Tibial artery (tissue), 4 donors: ENCODE results near the gene CBY1.

Experiments used
- DNase-seq, 2 donors: peaks; one replicate each; pipeline ENCODE4 v3.0.0-alpha.2; 2019
- H3K27ac ChIP-seq, 2 donors: fragments of 200-600 bp; sonication (generic) in 1 of 2; 1 replicate in 1 of 2; 2 replicates in 1 of 2; pipeline ENCODE4 v1.5.1; 2018 to 2019; ENCODE audit warnings: mild to moderate bottlenecking in 1 of 2
- H3K27me3 ChIP-seq, 2 donors: fragments of 200-600 bp; sonication (generic) in 1 of 2; one replicate each; pipeline versions ENCODE4 v1.5.1 to v1.6.0; 2016 to 2019
- H3K36me3 ChIP-seq, 3 donors: fragments of 200-600 bp; sonication (generic) in 2 of 3; one replicate each; pipeline ENCODE4 v1.5.1; 2016 to 2019; ENCODE audit warnings: mild to moderate bottlenecking in 2 of 3
- H3K4me1 ChIP-seq, 4 donors: fragments of 200-600 bp; sonication (generic) in 2 of 4; 1 replicate in 3 of 4; 2 replicates in 1 of 4; pipeline ENCODE4 v1.5.1; 2016 to 2019
- H3K4me3 ChIP-seq, 2 donors: fragments of 200-600 bp; sonication (generic) in 1 of 2; 1 replicate in 1 of 2; 2 replicates in 1 of 2; pipeline ENCODE4 v1.5.1; 2018 to 2019; ENCODE audit warnings: mild to moderate bottlenecking in 2 of 2
- H3K9me3 ChIP-seq, 3 donors: fragments of 200-600 bp; sonication (generic) in 1 of 3; one replicate each; pipeline ENCODE4 v1.5.1; 2016 to 2019
- CTCF ChIP-seq, 2 experiments: fragments of 200-600 bp in 1 of 2; fragments of 450-650 bp in 1 of 2; IDR thresholded peaks; one replicate each; pipeline ENCODE4 v1.5.1; 2017 to 2019; ENCODE audit warnings: antibody characterized with exemption in 2 of 2, mild to moderate bottlenecking in 1 of 2, moderate library complexity in 1 of 2
- intact Hi-C: fragments of 100-400 bp; cut with DNase I; formaldehyde crosslinking; loops from one replicate; pipeline ENCODE4 v1.15.0; 2023; ENCODE audit warnings: low total_unique reads

The CBY1 gene

GRCh38 chr22:38681582-38682335, 25.3 kb downstream of the CBY1 start, which contains the start of gene TOMM22:
TSS of gene TOMM22 (plus strand) at chr22:38681957. CDS start at chr22:38681979, 22 bp downstream.
- intact Hi-C loops, result no loop called here
- DNase-seq, result peak; percentile 82 to 91
- H3K4me1 ChIP-seq, result peaks cover 0 to 18% (median 9%) of the 10 kb centered on the region in 4 donors
- no peaks in the 10 kb centered on the region for H3K9me3 ChIP-seq
- peak within 1 kb of the TSS; percentile 60 to 69 for H3K27ac ChIP-seq
- peak in 1 of 2 experiments; percentile 56 for TF ChIP-seq CTCF (IDR thresholded peaks at IDR 0.05)
- H3K27me3 ChIP-seq, result no peaks in the 10 kb centered on the region
- H3K36me3 ChIP-seq, result peaks cover 20 to 38% (median 31%) of the 10 kb centered on the region in 3 donors
- peak within 1 kb of the TSS; percentile 84 to 86 for H3K4me3 ChIP-seq

- Histone ChIP-seq H3K27ac (no peak overlapping the region), H3K4me3 (no peak overlapping the region), H3K4me1 (peaks cover 0 to 18% (median 9%) of the 10 kb centered on the region in 4 donors), H3K27me3 (no peaks in the 10 kb centered on the region), H3K9me3 (no peaks in the 10 kb centered on the region), H3K36me3 (peaks cover 48 to 68% (median 59%) of the 10 kb centered on the region in 3 donors)
- intact Hi-C loops, result no loop called here
- TF ChIP-seq CTCF (IDR thresholded peaks at IDR 0.05), result no peak
- DNase-seq, result no peak
Measured at GRCh38 chr22:38684895-38685294, 28.5 kb downstream of the CBY1 start.

GRCh38 chr22:38685761-38686160, 29.3 kb downstream of the CBY1 start:
- Histone ChIP-seq H3K36me3 (peaks cover 48 to 77% (median 63%) of the 10 kb centered on the region in 3 donors), H3K4me3 (no peak overlapping the region), H3K9me3 (no peaks in the 10 kb centered on the region), H3K4me1 (peaks cover 0 to 18% (median 9%) of the 10 kb centered on the region in 4 donors), H3K27me3 (no peaks in the 10 kb centered on the region), H3K27ac (no peak overlapping the region)
- TF ChIP-seq CTCF (IDR thresholded peaks at IDR 0.05), result no peak
- intact Hi-C loops, result no loop called here
- no peak for DNase-seq

- DNase-seq, result no peak
- Histone ChIP-seq H3K27me3 (no peaks in the 10 kb centered on the region), H3K4me3 (no peak overlapping the region), H3K9me3 (no peaks in the 10 kb centered on the region), H3K36me3 (peaks cover 34 to 82% (median 62%) of the 10 kb centered on the region in 3 donors), H3K27ac (no peak overlapping the region), H3K4me1 (peaks cover 0 to 12% (median 0%) of the 10 kb centered on the region in 4 donors)
- intact Hi-C loops, result no loop called here
- TF ChIP-seq CTCF (IDR thresholded peaks at IDR 0.05), result no peak
Measured at GRCh38 chr22:38689651-38690050, 33.2 kb downstream of the CBY1 start.

- TF ChIP-seq CTCF (IDR thresholded peaks at IDR 0.05), result no peak
- Histone ChIP-seq H3K4me1 (peaks cover 0 to 55% (median 31%) of the 10 kb centered on the region in 4 donors), H3K36me3 (peaks cover 6 to 38% (median 22%) of the 10 kb centered on the region in 3 donors), H3K9me3 (no peaks in the 10 kb centered on the region), H3K4me3 (no peak overlapping the region), H3K27ac (no peak overlapping the region), H3K27me3 (no peaks in the 10 kb centered on the region)
- DNase-seq, result no peak
- intact Hi-C loops, result no loop called here
Measured at GRCh38 chr22:38694049-38694448, 37.6 kb downstream of the CBY1 start.
